ENCODE results near the gene GLDN.
"Not testable (repeated sequence)": the region's sequence is repeated elsewhere in the genome, so short reads cannot be mapped to it uniquely, and the experiment has no call there.

The GLDN gene

DNA sequence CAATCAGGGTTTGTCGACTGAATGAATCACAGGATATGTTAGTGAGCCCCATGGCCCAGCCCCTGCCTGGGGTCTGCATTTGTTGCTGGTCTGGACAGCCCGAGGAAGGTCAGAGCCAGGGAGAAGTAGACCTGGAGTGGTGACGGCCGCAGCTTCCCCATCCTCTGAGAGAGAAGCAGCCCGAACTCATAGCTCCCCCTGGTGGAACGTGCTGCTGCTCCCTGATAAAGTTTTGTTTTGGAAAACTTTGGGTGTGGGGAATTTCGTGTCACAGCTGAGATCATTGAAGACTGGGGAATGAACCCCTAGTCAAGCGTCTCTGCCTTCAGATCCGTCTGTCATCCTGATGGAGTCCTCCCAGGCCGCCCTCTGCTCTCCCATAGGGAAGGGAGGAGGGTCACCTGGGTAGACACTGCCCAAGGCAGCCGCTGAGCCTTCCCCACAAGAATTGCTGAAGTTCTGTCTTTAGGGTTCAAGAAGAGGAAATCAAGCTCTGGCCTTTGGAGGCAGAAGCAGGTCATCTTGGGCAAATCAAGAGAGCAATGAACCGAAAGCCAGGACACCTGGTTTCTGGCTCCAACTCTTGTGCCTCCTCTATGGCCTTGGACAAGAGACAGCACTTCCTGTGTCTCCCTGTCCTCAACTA is 60.5 kb downstream of the GLDN start:
- peak; percentile 53 to 60 for DNase-seq (ENCODE audit: low read depth in 2 of 2)
- H3K4me3 ChIP-seq (replicated peaks in 1 of 2; ENCODE audit: low read depth in 2 of 2, low read length in 2 of 2), result no peak overlapping the region
- TF ChIP-seq, protein P1, sequence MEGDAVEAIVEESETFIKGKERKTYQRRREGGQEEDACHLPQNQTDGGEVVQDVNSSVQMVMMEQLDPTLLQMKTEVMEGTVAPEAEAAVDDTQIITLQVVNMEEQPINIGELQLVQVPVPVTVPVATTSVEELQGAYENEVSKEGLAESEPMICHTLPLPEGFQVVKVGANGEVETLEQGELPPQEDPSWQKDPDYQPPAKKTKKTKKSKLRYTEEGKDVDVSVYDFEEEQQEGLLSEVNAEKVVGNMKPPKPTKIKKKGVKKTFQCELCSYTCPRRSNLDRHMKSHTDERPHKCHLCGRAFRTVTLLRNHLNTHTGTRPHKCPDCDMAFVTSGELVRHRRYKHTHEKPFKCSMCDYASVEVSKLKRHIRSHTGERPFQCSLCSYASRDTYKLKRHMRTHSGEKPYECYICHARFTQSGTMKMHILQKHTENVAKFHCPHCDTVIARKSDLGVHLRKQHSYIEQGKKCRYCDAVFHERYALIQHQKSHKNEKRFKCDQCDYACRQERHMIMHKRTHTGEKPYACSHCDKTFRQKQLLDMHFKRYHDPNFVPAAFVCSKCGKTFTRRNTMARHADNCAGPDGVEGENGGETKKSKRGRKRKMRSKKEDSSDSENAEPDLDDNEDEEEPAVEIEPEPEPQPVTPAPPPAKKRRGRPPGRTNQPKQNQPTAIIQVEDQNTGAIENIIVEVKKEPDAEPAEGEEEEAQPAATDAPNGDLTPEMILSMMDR (IDR thresholded peaks at IDR 0.05; ENCODE audit: low read depth, low read length), result peak; percentile 82

DNA sequence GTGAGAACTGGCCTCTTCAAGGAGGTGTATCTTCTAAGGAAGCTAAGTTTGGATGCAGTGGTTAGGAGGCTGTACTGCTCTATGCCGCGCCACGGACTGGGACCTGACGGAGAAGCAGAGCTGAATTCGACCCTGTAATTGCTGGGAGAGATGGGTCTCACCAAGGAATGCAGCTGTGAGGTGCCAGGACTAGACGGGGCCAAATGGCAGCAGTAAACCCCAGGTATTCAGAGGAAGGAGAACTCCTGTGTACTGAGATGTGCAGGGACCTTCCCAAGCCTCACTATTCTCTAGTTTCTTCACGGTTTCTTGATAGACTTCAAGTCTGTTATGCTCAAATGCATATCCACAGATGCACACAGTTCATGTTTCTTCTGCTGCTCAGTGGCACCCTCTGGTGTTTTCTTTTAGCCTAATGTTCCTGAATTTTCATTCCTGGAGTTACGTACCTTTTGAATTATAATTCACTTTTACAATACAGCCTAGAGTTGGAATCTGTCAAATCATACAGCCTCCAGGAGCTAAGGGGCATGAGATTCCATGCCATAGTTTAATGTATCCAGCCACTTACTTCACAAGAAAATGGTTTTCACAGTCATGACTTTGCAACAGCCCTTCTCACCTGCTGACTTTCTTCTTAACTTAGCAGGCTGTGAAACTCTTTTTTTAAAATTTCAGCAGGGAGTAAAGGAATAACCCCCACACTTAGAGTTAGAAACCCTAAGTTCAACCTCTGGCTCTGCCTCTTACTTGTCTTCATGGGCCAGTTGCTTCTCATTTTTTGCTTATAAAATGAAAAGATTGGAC is 61.8 kb downstream of the GLDN start:
- DNase-seq (ENCODE audit: low read depth in 2 of 2), result peak; percentile 66 to 69
- TF ChIP-seq, protein P1 (IDR thresholded peaks at IDR 0.05; ENCODE audit: low read depth, low read length), result peak; percentile 65
- H3K4me3 ChIP-seq (replicated peaks in 1 of 2; ENCODE audit: low read depth in 2 of 2, low read length in 2 of 2), result no peak overlapping the region

DNA sequence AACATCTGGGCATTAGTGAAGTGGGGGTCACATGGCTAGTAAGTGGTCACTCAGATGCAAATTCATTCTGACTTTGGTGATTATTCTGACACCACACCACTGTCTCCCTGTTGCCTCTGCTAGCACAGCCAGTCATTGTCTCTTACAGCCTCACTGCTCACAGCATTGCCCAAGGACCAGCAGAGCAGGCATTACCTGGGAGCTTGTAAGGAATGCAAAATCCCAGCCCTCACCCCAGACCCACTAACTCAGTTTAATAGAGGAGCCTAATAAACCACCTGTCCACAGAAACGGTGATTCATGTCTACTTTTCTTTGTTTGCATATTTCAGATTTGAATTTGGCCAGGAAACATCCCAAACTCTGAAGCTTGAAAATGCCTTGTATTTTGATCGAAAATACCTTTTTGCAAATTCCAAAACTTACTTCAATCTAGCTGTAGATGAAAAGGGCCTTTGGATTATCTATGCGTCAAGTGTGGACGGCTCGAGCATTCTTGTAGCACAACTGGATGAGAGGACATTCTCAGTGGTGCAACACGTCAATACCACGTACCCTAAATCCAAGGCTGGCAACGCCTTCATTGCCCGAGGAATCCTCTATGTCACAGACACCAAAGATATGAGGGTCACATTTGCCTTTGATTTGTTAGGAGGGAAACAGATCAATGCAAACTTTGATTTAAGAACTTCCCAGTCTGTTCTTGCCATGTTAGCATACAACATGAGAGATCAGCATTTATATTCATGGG is 62.7 kb downstream of the GLDN start:
- DNase-seq (ENCODE audit: low read depth in 2 of 2), result no peak
- TF ChIP-seq, protein P1 (IDR thresholded peaks at IDR 0.05; ENCODE audit: low read depth, low read length), result no peak
- H3K4me3 ChIP-seq (replicated peaks in 1 of 2; ENCODE audit: low read depth in 2 of 2, low read length in 2 of 2), result no peak overlapping the region

DNA sequence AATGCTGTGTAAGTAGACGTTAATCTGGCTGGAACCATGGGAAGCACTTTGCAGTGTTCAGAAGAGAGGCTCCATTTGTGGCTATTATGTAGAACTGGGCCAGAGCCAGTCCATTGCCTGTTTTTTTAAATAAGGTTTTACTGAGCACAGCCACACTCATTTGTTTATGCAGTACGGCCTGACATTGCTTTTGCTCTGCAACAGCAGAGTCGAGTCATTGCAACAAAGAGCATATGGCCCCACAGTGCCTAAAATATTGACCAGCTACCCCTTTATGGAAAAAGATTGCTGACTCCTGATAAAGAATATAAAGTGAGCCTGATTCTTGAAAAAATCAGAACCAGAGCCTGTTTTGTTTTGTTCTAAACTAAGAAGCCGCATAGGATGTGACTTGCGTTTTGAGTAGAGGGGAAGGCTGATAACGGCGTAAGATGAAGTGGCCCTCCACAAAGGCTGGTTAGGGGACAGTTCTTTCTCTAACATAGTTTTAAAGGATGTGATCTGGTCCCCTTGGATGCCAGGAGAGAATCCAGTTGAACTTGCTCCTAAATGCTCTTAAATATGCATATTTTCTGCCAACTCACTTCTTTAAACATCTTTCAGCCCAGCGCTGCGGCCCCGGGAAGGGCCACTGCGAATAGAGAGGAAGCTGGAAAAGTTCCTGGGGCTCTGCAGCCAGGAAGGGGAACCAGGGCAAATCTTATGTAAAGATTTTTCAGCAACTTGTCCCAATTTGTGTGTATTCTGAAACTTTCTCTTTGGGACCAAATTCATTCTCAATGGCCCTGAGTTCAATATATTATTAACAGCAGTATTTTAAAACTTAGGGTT is 64.5 kb downstream of the GLDN start:
- DNase-seq (ENCODE audit: low read depth in 2 of 2), result no peak
- TF ChIP-seq, protein P1 (IDR thresholded peaks at IDR 0.05; ENCODE audit: low read depth, low read length), result no peak
- no peak overlapping the region for H3K4me3 ChIP-seq (replicated peaks in 1 of 2; ENCODE audit: low read depth in 2 of 2, low read length in 2 of 2)

DNA sequence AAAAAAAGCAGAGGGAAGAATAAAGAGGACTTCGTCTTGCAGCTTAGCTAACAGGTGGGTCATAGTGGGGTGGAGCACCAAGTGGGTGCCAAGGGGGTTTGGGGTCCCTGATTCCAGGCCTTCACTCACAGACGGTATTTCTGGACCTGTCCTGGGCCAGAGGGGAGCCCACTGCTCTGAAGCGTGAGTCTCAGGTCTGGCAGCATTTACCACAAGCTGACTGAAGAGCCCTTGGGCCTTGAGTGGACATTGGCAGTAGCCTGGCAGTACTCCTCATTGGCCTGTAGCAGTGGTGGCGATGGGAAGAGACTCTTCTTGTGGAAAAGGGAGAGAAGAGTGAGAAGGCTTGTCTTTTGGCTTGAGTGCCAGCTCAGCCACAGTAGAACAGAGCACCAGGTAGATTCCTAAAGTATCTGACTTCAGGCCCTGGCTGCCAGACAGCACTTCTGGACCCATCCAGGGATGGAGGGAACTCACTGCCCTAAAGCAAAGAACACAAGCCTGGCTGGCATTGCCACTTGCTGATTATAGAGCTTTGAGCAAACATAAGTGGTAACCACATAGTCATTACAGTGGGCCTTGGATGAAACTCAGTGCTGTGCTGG is 72.9 kb downstream of the GLDN start:
- TF ChIP-seq, protein P1 (IDR thresholded peaks at IDR 0.05; ENCODE audit: low read depth, low read length), result no peak
- no peak for DNase-seq (ENCODE audit: low read depth in 2 of 2)
- H3K4me3 ChIP-seq (replicated peaks in 1 of 2; ENCODE audit: low read depth in 2 of 2, low read length in 2 of 2), result no peak overlapping the region

DNA sequence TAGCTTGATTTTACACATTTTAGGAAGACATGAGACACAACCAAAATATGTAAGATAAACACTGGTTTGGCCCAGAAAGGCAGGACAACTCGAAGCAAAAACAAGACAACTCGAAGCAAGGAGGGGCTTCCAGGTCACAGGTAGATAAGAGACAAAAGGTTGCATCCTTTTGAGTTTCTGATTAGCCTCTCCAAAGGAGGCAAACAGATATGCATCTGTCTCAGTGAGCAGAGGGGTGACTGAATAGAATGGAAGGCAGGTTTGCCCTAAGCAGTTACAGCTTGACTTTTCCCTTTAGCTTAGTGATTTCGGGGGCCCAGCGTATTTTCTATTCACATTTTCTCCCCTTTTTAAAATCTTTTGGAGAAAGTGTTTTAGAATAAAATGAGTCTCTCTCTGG is 74.7 kb downstream of the GLDN start:
- TF ChIP-seq, protein P1 (IDR thresholded peaks at IDR 0.05; ENCODE audit: low read depth, low read length), result no peak
- H3K4me3 ChIP-seq (replicated peaks in 1 of 2; ENCODE audit: low read depth in 2 of 2, low read length in 2 of 2), result no peak overlapping the region
- DNase-seq (ENCODE audit: low read depth in 2 of 2), result no peak

DNA sequence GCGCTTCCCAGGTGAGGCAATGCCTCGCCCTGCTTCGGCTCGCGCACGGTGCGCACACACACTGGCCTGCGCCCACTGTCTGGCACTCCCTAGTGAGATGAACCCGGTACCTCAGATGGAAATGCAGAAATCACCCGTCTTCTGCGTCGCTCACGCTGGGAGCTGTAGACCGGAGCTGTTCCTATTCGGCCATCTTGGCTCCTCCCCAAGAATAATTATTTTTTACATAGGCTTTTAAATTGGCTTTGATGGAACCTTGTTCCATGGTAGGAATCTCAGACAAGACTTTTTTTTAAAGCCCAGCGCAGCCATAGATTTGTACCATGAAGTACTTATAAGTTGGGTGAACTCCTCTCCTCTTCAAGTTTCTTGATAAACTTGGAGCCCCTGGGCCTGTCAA is 81.6 kb downstream of the GLDN start:
- not testable (repeated sequence) for DNase-seq (ENCODE audit: low read depth in 2 of 2); H3K4me3 ChIP-seq (replicated peaks in 1 of 2; ENCODE audit: low read depth in 2 of 2, low read length in 2 of 2)
